Measurements from ENCODE around the gene EBF3. TPM values are rescaled to one million over a fixed set of nuclear protein-coding genes. Genes with fewer than 3 reads are reported as not detected.

EBF3 gene
- total RNA-seq, 1 experiment from 2014 or later = not detected

- Histone ChIP-seq H3K9me2 (ENCODE audit: insufficient read depth) (no peaks in the 10 kb centered on the region), H4K20me1 (ENCODE audit: insufficient read depth) (no peaks in the 10 kb centered on the region), H3F3A (ENCODE audit: insufficient read depth, low read depth) (no peaks in the 10 kb centered on the region), H3K27ac (no peak overlapping the region), H3K4me3 (no peak overlapping the region), H3K36me3 (ENCODE audit: low read depth) (no peaks in the 10 kb centered on the region), H3K9me3 (ENCODE audit: insufficient read depth, low read depth) (no peaks in the 10 kb centered on the region), H2AFZ (no peak overlapping the region), H3K27me3 (ENCODE audit: insufficient read depth, low read depth) (no peaks in the 10 kb centered on the region), H3K4me2 (no peak overlapping the region), H3K4me1 (replicated peaks; ENCODE audit: insufficient read depth) (no peaks in the 10 kb centered on the region), H3K79me2 (ENCODE audit: low read depth) (no peaks in the 10 kb centered on the region)
- ChIA-PET CTCF (no interaction called here), POLR2A (ENCODE audit: unreplicated experiment) (no interaction called here)
- no peak for TF ChIP-seq CTCF (conservative IDR thresholded peaks at IDR 0.05)
- no TSS peak for BruUV-seq (replicated peaks)
- DNase-seq = no peak
- intact Hi-C loops (cut with micrococcal nuclease; ENCODE audit: unreplicated experiment) = no loop called here
Observed at GRCh38 chr10:130003787-130004613, 39.9 kb upstream of the EBF3 start.

GRCh38 chr10:130003166-130003565 lies 39.1 kb upstream of the EBF3 start:
- TF ChIP-seq EZH2 (IDR thresholded peaks at IDR 0.05; ENCODE audit: low read depth) (no peak), CTCF (conservative IDR thresholded peaks at IDR 0.05) (no peak)
- no peak for DNase-seq
- H3K4me1 ChIP-seq (replicated peaks; ENCODE audit: insufficient read depth) = no peaks in the 10 kb centered on the region
- H3K4me3 ChIP-seq = no peak overlapping the region
- no peaks in the 10 kb centered on the region for H3F3A ChIP-seq (ENCODE audit: insufficient read depth, low read depth)
- H3K9me2 ChIP-seq (ENCODE audit: insufficient read depth) = no peaks in the 10 kb centered on the region
- H3K9me3 ChIP-seq (ENCODE audit: insufficient read depth, low read depth) = no peaks in the 10 kb centered on the region
- no peak overlapping the region for H3K4me2 ChIP-seq
- no peak overlapping the region for H2AFZ ChIP-seq
- H3K79me2 ChIP-seq (ENCODE audit: low read depth) = no peaks in the 10 kb centered on the region
- H3K27me3 ChIP-seq (ENCODE audit: insufficient read depth, low read depth) = no peaks in the 10 kb centered on the region
- no peaks in the 10 kb centered on the region for H3K36me3 ChIP-seq (ENCODE audit: low read depth)
- CTCF ChIA-PET = no interaction called here
- intact Hi-C loops (cut with micrococcal nuclease; ENCODE audit: unreplicated experiment) = no loop called here
- POLR2A ChIA-PET (ENCODE audit: unreplicated experiment) = no interaction called here
- BruUV-seq (replicated peaks) = no TSS peak
- H3K27ac ChIP-seq = no peak overlapping the region
- H4K20me1 ChIP-seq (ENCODE audit: insufficient read depth) = no peaks in the 10 kb centered on the region

- intact Hi-C loops (cut with micrococcal nuclease; ENCODE audit: unreplicated experiment) = no loop called here
- Histone ChIP-seq H3K36me3 (ENCODE audit: low read depth) (no peaks in the 10 kb centered on the region), H3K27ac (no peak overlapping the region), H3K9me3 (ENCODE audit: insufficient read depth, low read depth) (no peaks in the 10 kb centered on the region), H2AFZ (no peak overlapping the region), H3K9me2 (ENCODE audit: insufficient read depth) (no peaks in the 10 kb centered on the region), H4K20me1 (ENCODE audit: insufficient read depth) (no peaks in the 10 kb centered on the region), H3K4me2 (no peak overlapping the region), H3K27me3 (ENCODE audit: insufficient read depth, low read depth) (no peaks in the 10 kb centered on the region), H3F3A (ENCODE audit: insufficient read depth, low read depth) (no peaks in the 10 kb centered on the region), H3K4me3 (no peak overlapping the region), H3K79me2 (ENCODE audit: low read depth) (no peaks in the 10 kb centered on the region), H3K4me1 (replicated peaks; ENCODE audit: insufficient read depth) (no peaks in the 10 kb centered on the region)
- ChIA-PET CTCF (no interaction called here), POLR2A (ENCODE audit: unreplicated experiment) (no interaction called here)
- TF ChIP-seq EZH2 (IDR thresholded peaks at IDR 0.05; ENCODE audit: low read depth) (no peak), CTCF (conservative IDR thresholded peaks at IDR 0.05) (no peak)
- no TSS peak for BruUV-seq (replicated peaks)
- DNase-seq = no peak
Observed at GRCh38 chr10:130002606-130003005, 38.5 kb upstream of the EBF3 start.

All from PC-9 (cell line).